ENCODE results near the gene FAM228B.

DNA sequence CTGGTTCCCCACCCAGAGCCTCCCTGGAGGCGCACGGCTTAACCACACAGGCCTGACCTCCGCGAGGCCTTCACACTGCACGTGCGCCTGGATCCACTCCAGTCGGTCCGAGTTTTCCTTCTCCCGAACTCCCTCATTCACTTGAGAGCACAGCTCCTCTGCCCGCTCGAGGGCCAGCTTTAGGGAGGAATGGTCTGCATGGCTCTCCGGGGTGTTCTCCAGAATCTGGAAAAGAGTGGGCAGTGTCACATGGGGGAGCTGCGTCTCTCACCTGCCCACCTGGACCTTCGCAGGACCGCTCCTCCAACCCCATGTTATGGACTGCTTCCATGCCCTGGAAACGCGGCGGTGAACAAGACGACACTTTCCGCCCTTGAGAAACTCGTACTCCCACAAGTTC is 87.5 kb downstream of the FAM228B start:
- TF ChIP-seq POLR2A (IDR thresholded peaks at IDR 0.05; ENCODE audit: extremely low read depth, insufficient read length): no peak
- TF ChIP-seq, protein P1, sequence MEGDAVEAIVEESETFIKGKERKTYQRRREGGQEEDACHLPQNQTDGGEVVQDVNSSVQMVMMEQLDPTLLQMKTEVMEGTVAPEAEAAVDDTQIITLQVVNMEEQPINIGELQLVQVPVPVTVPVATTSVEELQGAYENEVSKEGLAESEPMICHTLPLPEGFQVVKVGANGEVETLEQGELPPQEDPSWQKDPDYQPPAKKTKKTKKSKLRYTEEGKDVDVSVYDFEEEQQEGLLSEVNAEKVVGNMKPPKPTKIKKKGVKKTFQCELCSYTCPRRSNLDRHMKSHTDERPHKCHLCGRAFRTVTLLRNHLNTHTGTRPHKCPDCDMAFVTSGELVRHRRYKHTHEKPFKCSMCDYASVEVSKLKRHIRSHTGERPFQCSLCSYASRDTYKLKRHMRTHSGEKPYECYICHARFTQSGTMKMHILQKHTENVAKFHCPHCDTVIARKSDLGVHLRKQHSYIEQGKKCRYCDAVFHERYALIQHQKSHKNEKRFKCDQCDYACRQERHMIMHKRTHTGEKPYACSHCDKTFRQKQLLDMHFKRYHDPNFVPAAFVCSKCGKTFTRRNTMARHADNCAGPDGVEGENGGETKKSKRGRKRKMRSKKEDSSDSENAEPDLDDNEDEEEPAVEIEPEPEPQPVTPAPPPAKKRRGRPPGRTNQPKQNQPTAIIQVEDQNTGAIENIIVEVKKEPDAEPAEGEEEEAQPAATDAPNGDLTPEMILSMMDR (IDR thresholded peaks at IDR 0.05; ENCODE audit: low read depth, low read length): no peak
- TF ChIP-seq, protein P2, sequence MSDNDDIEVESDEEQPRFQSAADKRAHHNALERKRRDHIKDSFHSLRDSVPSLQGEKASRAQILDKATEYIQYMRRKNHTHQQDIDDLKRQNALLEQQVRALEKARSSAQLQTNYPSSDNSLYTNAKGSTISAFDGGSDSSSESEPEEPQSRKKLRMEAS (IDR thresholded peaks at IDR 0.05; ENCODE audit: low read depth, low read length): no peak

Data from NB4 (cell line).